Natural killer cell (primary cell): ENCODE measurements around the gene LCN12. TPM values are rescaled to one million over a fixed set of nuclear protein-coding genes. Genes with fewer than 3 reads are reported as not detected.
A peak's percentile ranks its signal among the peaks of the same experiment; 100 is the strongest.

Source experiments
- ATAC-seq, 3 donors: fragments of 150-1000 bp in 2 of 3; fragments of 200-7000 bp in 1 of 3; cut with Tn5 transposase; 1 replicate in 1 of 3; 2 replicates in 2 of 3; pipeline ENCODE4 v1.10.0; 2021; ENCODE audit warnings: mild to moderate bottlenecking in 2 of 3, moderate library complexity in 2 of 3
- DNase-seq, 2 donors: peaks; one replicate each; pipeline versions ENCODE4 v3.0.0 to v3.0.0-alpha.2; 2013 to 2021; ENCODE audit warnings: mixed read lengths in 1 of 2
- H3K27ac ChIP-seq: one replicate; pipeline ENCODE4 v1.5.1; 2013; ENCODE audit warnings: mild to moderate bottlenecking, low read length
- H3K27me3 ChIP-seq: one replicate; pipeline ENCODE4 v1.6.1; 2013; ENCODE audit warnings: low read length; ENCODE audit not compliant: control insufficient read depth, insufficient read depth
- H3K36me3 ChIP-seq: one replicate; pipeline ENCODE4 v1.6.1; 2013; ENCODE audit warnings: low read length; ENCODE audit not compliant: control insufficient read depth, insufficient read depth
- H3K4me1 ChIP-seq: one replicate; pipeline ENCODE4 v1.6.1; 2013; ENCODE audit warnings: low read length; ENCODE audit not compliant: control insufficient read depth, insufficient read depth
- H3K4me3 ChIP-seq: one replicate; pipeline ENCODE4 v1.5.1; 2013; ENCODE audit warnings: low read length
- H3K9me3 ChIP-seq: one replicate; pipeline ENCODE4 v1.6.1; 2013; ENCODE audit warnings: low read length; ENCODE audit not compliant: control insufficient read depth, insufficient read depth
- H3K27ac Mint-ChIP-seq, 2 donors: one replicate each; pipeline ENCODE4 v1.8.0; 2022; ENCODE audit warnings: mild to moderate bottlenecking in 2 of 2, mixed read lengths in 2 of 2, moderate library complexity in 1 of 2
- H3K27me3 Mint-ChIP-seq, 2 donors: one replicate each; pipeline ENCODE4 v1.8.0; 2022; ENCODE audit warnings: low read depth in 2 of 2, mixed read lengths in 2 of 2
- H3K36me3 Mint-ChIP-seq: one replicate; pipeline ENCODE4 v1.8.0; 2022; ENCODE audit warnings: mixed read lengths
- H3K4me1 Mint-ChIP-seq, 2 donors: one replicate each; pipeline ENCODE4 v1.8.0; 2022; ENCODE audit warnings: mixed read lengths in 2 of 2
- H3K4me3 Mint-ChIP-seq: one replicate; pipeline ENCODE4 v1.8.0; 2022; ENCODE audit warnings: mild to moderate bottlenecking, moderate library complexity, mixed read lengths
- H3K9me3 Mint-ChIP-seq, 2 donors: one replicate each; pipeline ENCODE4 v1.8.0; 2022; ENCODE audit warnings: mixed read lengths in 2 of 2
- WGBS: methylation state at CpG from one replicate; pipeline ENCODE4 v1.1.7; 2013; ENCODE audit warnings: missing lambda C conversion rate; ENCODE audit not compliant: insufficient coverage; 5-methylcytosine and 5-hydroxymethylcytosine counted together
- intact Hi-C: fragments of 100-400 bp; cut with micrococcal nuclease; formaldehyde crosslinking; loops from one replicate; pipeline ENCODE4 v1.14.2; 2022
- total RNA-seq, 4 donors: library from RNA; stranded (reverse); fragments of 120-200 nt in 1 of 4; gene quantifications; one replicate each; pipeline versions ENCODE4 v1.2.3 to v1.2.4, GENCODE V29; 2013 to 2022
- TF ChIP-seq, protein P1 (sequence below): fragments of 200-600 bp; IDR thresholded peaks from one replicate; pipeline ENCODE4 v1.8.0; 2022; ENCODE audit warnings: antibody characterized with exemption

LCN12 gene
- total RNA-seq, 3 donors from 2014 or later (not counting 1 experiment from before 2014, with no cell fraction given): 9.2 to 11.3 (median 9.8) TPM

GRCh38 chr9:136949817-136950655, 2.0 kb upstream of the LCN12 start:
- TF ChIP-seq, protein P1, sequence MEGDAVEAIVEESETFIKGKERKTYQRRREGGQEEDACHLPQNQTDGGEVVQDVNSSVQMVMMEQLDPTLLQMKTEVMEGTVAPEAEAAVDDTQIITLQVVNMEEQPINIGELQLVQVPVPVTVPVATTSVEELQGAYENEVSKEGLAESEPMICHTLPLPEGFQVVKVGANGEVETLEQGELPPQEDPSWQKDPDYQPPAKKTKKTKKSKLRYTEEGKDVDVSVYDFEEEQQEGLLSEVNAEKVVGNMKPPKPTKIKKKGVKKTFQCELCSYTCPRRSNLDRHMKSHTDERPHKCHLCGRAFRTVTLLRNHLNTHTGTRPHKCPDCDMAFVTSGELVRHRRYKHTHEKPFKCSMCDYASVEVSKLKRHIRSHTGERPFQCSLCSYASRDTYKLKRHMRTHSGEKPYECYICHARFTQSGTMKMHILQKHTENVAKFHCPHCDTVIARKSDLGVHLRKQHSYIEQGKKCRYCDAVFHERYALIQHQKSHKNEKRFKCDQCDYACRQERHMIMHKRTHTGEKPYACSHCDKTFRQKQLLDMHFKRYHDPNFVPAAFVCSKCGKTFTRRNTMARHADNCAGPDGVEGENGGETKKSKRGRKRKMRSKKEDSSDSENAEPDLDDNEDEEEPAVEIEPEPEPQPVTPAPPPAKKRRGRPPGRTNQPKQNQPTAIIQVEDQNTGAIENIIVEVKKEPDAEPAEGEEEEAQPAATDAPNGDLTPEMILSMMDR: peak; percentile 28
- H3K4me1 Mint-ChIP-seq: peaks cover 1 to 34% of the 10 kb centered on the region in 2 donors

GRCh38 chr9:136950656-136951276, 1.3 kb upstream of the LCN12 start:
- peak overlapping the region; percentile 83 for H3K27ac ChIP-seq
- TF ChIP-seq, protein P1: no peak
- H3K27me3 Mint-ChIP-seq: no peaks in the 10 kb centered on the region
- H3K36me3 ChIP-seq: no peaks in the 10 kb centered on the region
- peaks cover 0 to 35% of the 10 kb centered on the region in 2 donors for H3K4me1 Mint-ChIP-seq
- peak overlapping the region; percentile 47 for H3K4me3 Mint-ChIP-seq
- H3K36me3 Mint-ChIP-seq: no peaks in the 10 kb centered on the region
- H3K27ac Mint-ChIP-seq: peak overlapping the region; percentile 81 to 92
- peak overlapping the region; percentile 75 for H3K4me3 ChIP-seq
- no peak for DNase-seq
- no peaks in the 10 kb centered on the region for H3K9me3 Mint-ChIP-seq
- no peaks in the 10 kb centered on the region for H3K9me3 ChIP-seq
- no peak for ATAC-seq
- H3K4me1 ChIP-seq: peaks cover 49% of the 10 kb centered on the region
- WGBS: 60% methylated on average over 8 of the region's 9 CpGs
- H3K27me3 ChIP-seq: no peaks in the 10 kb centered on the region
- intact Hi-C loops: no loop called here

More at GRCh38 chr9:136949817-136950655, 2.0 kb upstream of the LCN12 start:
- no peaks in the 10 kb centered on the region for H3K27me3 ChIP-seq
- 8% methylated on average over 63 of the region's 63 CpGs for WGBS
- DNase-seq (peak; percentile 97), ATAC-seq (peak; percentile 95 to 96 (median 95))
- no peaks in the 10 kb centered on the region for H3K9me3 Mint-ChIP-seq
- H3K27me3 Mint-ChIP-seq: no peaks in the 10 kb centered on the region
- no peaks in the 10 kb centered on the region for H3K36me3 ChIP-seq
- peak overlapping the region; percentile 83 for H3K27ac ChIP-seq
- peak overlapping the region; percentile 75 for H3K4me3 ChIP-seq
- intact Hi-C loops: loop anchor here (2.0 kb wide), 2 partner anchors 43 to 85 kb away; partner anchors contain the start of gene PAXX
- peak overlapping the region; percentile 81 to 92 for H3K27ac Mint-ChIP-seq
- peaks cover 50% of the 10 kb centered on the region for H3K4me1 ChIP-seq
- no peaks in the 10 kb centered on the region for H3K9me3 ChIP-seq
- H3K36me3 Mint-ChIP-seq: no peaks in the 10 kb centered on the region
- peak overlapping the region; percentile 93 for H3K4me3 Mint-ChIP-seq

DNA sequence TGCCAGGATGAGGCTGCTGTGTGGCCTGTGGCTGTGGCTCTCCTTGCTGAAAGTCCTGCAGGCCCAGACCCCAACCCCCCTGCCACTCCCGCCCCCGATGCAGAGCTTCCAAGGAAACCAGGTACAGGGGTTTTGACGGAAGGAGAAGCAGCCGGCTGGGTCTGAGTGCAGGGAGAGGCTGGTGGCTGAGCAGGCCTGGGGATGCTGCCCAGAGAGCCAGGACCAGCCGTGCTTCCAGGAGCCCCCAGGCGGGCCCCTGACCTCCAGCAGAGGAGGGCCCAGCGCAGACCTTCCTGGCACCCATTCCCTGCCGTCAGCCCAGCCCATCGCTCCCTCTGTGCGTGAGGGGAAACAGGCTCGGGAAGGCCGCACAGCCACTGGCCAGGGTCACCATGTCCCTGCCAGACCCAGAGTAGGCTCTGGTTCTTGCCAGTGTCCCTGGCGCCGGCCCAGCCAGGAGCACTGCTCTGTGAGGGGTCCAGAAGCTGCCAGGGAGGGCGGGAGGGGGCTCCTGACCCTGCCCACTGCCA, 313 bp downstream of the LCN12 start:
- intact Hi-C loops: no loop called here

More for the DNA sequence above, 313 bp downstream of the LCN12 start:
- Mint-ChIP-seq H3K9me3 (peaks cover 4 to 5% of the 10 kb centered on the region in 2 donors), H3K36me3 (no peaks in the 10 kb centered on the region), H3K27ac (no peak overlapping the region), H3K4me1 (peaks cover 4 to 40% of the 10 kb centered on the region in 2 donors), H3K27me3 (no peaks in the 10 kb centered on the region), H3K4me3 (no peak overlapping the region)
- WGBS: 94% methylated on average over 15 of the region's 15 CpGs
- ATAC-seq: no peak
- DNase-seq: no peak
- Histone ChIP-seq H3K27ac (no peak overlapping the region), H3K36me3 (no peaks in the 10 kb centered on the region), H3K27me3 (no peaks in the 10 kb centered on the region), H3K4me3 (no peak overlapping the region), H3K4me1 (peaks cover 43% of the 10 kb centered on the region), H3K9me3 (no peaks in the 10 kb centered on the region)
- TF ChIP-seq, protein P1: no peak
